ENCODE results near the gene SIRPB2. TPM values are rescaled to one million over a fixed set of nuclear protein-coding genes. Genes with fewer than 3 reads are reported as not detected.

SIRPB2 gene
- total RNA-seq, result not detected in 2 replicates

GRCh38 chr20:1491281-1491840 is at the start of gene SIRPB2:
Gene SIRPB2, minus strand, starts transcription at chr20:1491420. Its CDS starts 61 bp downstream, at chr20:1491359.

GRCh38 chr20:1466211-1467081 is 24.8 kb downstream of the SIRPB2 start, which contains the start of gene NSFL1C:
Gene NSFL1C, minus strand, starts transcription at chr20:1466849. Its CDS starts 25 bp downstream, at chr20:1466824.

Other genes with a start within 250 kb of the SIRPB2 start
- 10.4 and 11.8 TPM in 2 replicates for gene SNPH, start 225.1 kb downstream of the SIRPB2 start, total RNA-seq
- gene SDCBP2, start 162.3 kb downstream of the SIRPB2 start, total RNA-seq, result 1.3 and 1.4 TPM in 2 replicates
- 93.2 and 97.1 TPM in 2 replicates for gene FKBP1A, start 98.4 kb downstream of the SIRPB2 start, total RNA-seq
- 16.1 and 23.9 TPM in 2 replicates for gene NSFL1C, start 24.6 kb downstream of the SIRPB2 start, total RNA-seq
- gene SIRPD, start 66.3 kb upstream of the SIRPB2 start, total RNA-seq, result not detected in 2 replicates
- gene SIRPB1, start 128.6 kb upstream of the SIRPB2 start, total RNA-seq, result 0.71 TPM in 1 of 2 replicates, not detected in the other
- gene SIRPG, start 166.4 kb upstream of the SIRPB2 start, total RNA-seq, result not detected in 2 replicates

Data from smooth muscle cell of bladder (primary cell).